AG04450 (cell line): Measurements from ENCODE around the gene LRP1-AS. TPM values are rescaled to one million over a fixed set of nuclear protein-coding genes. Genes with fewer than 3 reads are reported as not detected.
A peak's percentile ranks its signal among the peaks of the same experiment; 100 is the strongest.

ENCODE experiments used
- CTCF ChIA-PET: fragments of 300-600, 350-600 bp; formaldehyde crosslinking; extraction: SDS; loops from one replicate; lab custom pipeline; 2022; ENCODE audit warnings: antibody characterized with exemption, inconsistent platforms; lab: Charles Lee
- POLR2A ChIA-PET: fragments of 350-600 bp; formaldehyde crosslinking; extraction: SDS; loops from one replicate; lab custom pipeline; 2021; ENCODE audit warnings: antibody characterized with exemption, inconsistent platforms; lab: Yijun Ruan, JAX
- DNase-seq: peaks from one replicate; pipeline ENCODE4 v3.0.0-alpha.2; 2011; ENCODE audit warnings: low read depth, low spot score
- H3K27ac ChIP-seq: one replicate; pipeline ENCODE4 v1.5.1; 2012; ENCODE audit warnings: low read depth, low read length, control low read depth
- H3K27me3 ChIP-seq: one replicate; pipeline ENCODE4 v1.6.0; 2012; ENCODE audit warnings: low read length; ENCODE audit not compliant: control insufficient read depth, insufficient read depth
- H3K4me3 ChIP-seq: 2 replicates; pipeline ENCODE4 v1.5.1; 2011; ENCODE audit warnings: mild to moderate bottlenecking, low read depth, low read length, control low read depth
- H3K9me3 ChIP-seq: 2 replicates; pipeline ENCODE4 v1.5.1; 2012; ENCODE audit warnings: low read length; ENCODE audit not compliant: control insufficient read depth, insufficient read depth
- CTCF ChIP-seq: IDR thresholded peaks from 2 replicates; pipeline ENCODE4 v1.5.1; 2011; ENCODE audit warnings: low read depth, low read length, control low read depth, inconsistent platforms
- polyA plus RNA-seq: library from polyadenylated mRNA; depleted of rRNA; stranded (reverse); fragments of >200 nt; gene quantifications from 2 replicates; pipeline ENCODE4 v1.2.3, GENCODE V29; 2011

Gene LRP1-AS
- polyA plus RNA-seq, 1 experiment: not detected

GRCh38 chr12:57156701-57157403 is 9.4 kb upstream of the LRP1-AS start:
- ChIA-PET POLR2A (interaction anchor here (1.0 kb wide), 1 partner anchor 8 kb away, joined by 3 read pairs; no protein-coding TSS in a partner anchor), CTCF (interaction anchor here (1.5 kb wide), 1 partner anchor 33 kb away, joined by 8 read pairs; no protein-coding TSS in a partner anchor)
- Histone ChIP-seq H3K27me3 (no peaks in the 10 kb centered on the region), H3K9me3 (no peaks in the 10 kb centered on the region), H3K27ac (no peak overlapping the region), H3K4me3 (no peak overlapping the region)
- TF ChIP-seq CTCF: no peak
- no peak for DNase-seq

- Histone ChIP-seq H3K4me3 (no peak overlapping the region), H3K27me3 (no peaks in the 10 kb centered on the region), H3K9me3 (no peaks in the 10 kb centered on the region), H3K27ac (no peak overlapping the region)
- DNase-seq: no peak
- ChIA-PET POLR2A (no interaction called here), CTCF (no interaction called here)
- no peak for TF ChIP-seq CTCF
Observed at GRCh38 chr12:57154804-57155434, 7.5 kb upstream of the LRP1-AS start.

GRCh38 chr12:57154076-57154475 is 6.7 kb upstream of the LRP1-AS start:
- no peak for TF ChIP-seq CTCF
- DNase-seq: no peak
- POLR2A ChIA-PET: no interaction called here

GRCh38 chr12:57153415-57153997 is 6.1 kb upstream of the LRP1-AS start:
- TF ChIP-seq CTCF: no peak
- Histone ChIP-seq H3K27me3 (no peaks in the 10 kb centered on the region), H3K9me3 (no peaks in the 10 kb centered on the region), H3K4me3 (no peak overlapping the region), H3K27ac (peak overlapping the region; percentile 89)
- ChIA-PET CTCF (interaction anchor here (0.7 to 1.3 kb wide), 3 partner anchors 23 to 84 kb away, joined by 3 to 4 read pairs (median 3); no protein-coding TSS in a partner anchor), POLR2A (no interaction called here)
- DNase-seq: no peak

More at GRCh38 chr12:57154076-57154475, 6.7 kb upstream of the LRP1-AS start:
- CTCF ChIA-PET: interaction anchor here (0.7 to 1.3 kb wide), 3 partner anchors 22 to 85 kb away, joined by 3 to 4 read pairs (median 3); no protein-coding TSS in a partner anchor
- Histone ChIP-seq H3K27me3 (no peaks in the 10 kb centered on the region), H3K27ac (no peak overlapping the region), H3K4me3 (no peak overlapping the region), H3K9me3 (no peaks in the 10 kb centered on the region)
